ENCODE measurements around the gene NMT2. TPM values are rescaled to one million over a fixed set of nuclear protein-coding genes. Genes with fewer than 3 reads are reported as not detected.

NMT2 gene
- total RNA-seq, 1 donor, result 84.2 TPM

DNA sequence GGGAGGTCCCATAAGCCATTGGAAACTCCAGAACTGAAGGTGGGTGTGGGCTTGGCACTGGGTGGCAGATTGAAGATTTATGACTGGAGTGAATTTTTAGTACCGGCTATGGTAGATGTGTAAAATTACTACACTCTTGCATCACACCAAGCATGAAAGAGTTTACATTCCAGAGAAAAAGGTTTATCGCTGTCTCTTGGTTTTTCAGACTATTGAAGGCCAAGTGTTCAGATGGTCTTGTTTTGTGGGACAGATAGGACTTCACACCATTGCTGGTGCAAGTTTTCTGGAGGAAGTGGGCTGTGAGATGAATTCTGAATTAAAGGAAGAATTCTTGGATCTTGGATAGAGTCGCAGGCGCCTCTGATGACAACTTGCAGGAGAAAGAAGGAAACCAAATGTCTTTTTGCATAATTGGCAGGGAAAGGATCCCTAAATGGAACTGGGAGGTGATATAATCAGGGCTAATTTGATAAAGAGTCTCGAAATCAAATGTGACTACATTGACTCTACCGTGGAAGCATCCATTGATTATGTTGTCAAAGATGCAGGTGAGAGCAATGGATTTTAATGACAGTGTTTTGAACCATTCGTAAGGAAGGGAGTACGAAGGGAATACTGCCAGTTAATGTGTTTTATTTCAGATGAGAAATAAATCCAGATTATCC lies 14.2 kb upstream of the NMT2 start:
- TF ChIP-seq, protein P1, sequence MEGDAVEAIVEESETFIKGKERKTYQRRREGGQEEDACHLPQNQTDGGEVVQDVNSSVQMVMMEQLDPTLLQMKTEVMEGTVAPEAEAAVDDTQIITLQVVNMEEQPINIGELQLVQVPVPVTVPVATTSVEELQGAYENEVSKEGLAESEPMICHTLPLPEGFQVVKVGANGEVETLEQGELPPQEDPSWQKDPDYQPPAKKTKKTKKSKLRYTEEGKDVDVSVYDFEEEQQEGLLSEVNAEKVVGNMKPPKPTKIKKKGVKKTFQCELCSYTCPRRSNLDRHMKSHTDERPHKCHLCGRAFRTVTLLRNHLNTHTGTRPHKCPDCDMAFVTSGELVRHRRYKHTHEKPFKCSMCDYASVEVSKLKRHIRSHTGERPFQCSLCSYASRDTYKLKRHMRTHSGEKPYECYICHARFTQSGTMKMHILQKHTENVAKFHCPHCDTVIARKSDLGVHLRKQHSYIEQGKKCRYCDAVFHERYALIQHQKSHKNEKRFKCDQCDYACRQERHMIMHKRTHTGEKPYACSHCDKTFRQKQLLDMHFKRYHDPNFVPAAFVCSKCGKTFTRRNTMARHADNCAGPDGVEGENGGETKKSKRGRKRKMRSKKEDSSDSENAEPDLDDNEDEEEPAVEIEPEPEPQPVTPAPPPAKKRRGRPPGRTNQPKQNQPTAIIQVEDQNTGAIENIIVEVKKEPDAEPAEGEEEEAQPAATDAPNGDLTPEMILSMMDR (IDR thresholded peaks at IDR 0.05; ENCODE audit: insufficient read depth, low read depth, low read length), result no peak
- H3K4me3 ChIP-seq (ENCODE audit: low read depth, low read length), result no peak overlapping the region
- DNase-seq (ENCODE audit: low read depth), result peak; percentile 87

DNA sequence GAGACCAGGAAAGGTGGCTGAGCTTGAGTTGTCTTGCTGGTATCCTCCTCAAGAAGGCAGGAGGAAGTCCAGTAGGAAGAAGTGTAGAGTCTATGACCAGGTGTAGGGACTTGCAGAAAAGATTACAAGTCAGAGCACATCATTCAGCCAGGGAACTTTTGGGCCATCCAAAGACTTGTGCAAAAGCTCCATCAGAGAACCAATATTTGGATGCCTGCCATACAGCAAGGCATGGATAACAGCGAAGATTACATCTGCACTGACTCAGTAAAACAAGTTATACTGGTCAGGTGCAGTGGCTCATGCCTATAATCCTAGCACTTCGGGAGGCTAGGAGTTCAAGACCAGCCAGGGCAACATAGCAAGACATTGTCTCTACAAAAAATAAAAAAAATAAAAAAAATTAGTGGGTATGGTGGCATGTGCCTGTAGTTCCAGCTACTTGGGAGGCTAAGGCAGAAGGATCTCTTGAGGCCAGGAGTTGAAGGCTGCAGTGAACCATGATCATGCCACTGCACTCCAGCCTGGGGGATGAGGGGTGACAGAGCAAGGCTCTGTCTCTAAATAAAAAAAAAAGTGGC lies 13.2 kb upstream of the NMT2 start:
- TF ChIP-seq, protein P1 (IDR thresholded peaks at IDR 0.05; ENCODE audit: insufficient read depth, low read depth, low read length), result no peak
- DNase-seq (ENCODE audit: low read depth), result no peak

DNA sequence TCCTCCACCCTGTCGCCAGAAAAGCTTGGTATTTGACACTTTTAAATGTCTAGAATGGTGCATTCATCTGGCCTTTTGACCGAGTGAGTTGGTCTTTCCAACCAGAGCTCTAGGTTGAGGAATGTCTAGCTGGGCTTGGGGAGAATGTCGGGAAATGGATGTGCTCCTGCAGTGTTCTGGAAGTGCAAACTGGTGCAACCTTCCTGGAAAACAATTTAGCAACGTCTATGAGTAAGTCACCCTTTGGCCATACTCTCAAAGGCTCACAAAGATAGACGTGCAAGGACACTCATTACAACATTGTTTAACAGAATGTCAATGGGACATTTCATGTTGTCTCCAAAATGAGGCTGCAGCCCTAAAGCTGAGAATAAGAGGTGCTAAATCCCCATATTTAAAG lies 12.2 kb upstream of the NMT2 start:
- TF ChIP-seq, protein P1 (IDR thresholded peaks at IDR 0.05; ENCODE audit: insufficient read depth, low read depth, low read length), result no peak
- H3K4me3 ChIP-seq (ENCODE audit: low read depth, low read length), result no peak overlapping the region
- no peak for DNase-seq (ENCODE audit: low read depth)

More for the DNA sequence above, 13.2 kb upstream of the NMT2 start:
- no peak overlapping the region for H3K4me3 ChIP-seq (ENCODE audit: low read depth, low read length)

DNA sequence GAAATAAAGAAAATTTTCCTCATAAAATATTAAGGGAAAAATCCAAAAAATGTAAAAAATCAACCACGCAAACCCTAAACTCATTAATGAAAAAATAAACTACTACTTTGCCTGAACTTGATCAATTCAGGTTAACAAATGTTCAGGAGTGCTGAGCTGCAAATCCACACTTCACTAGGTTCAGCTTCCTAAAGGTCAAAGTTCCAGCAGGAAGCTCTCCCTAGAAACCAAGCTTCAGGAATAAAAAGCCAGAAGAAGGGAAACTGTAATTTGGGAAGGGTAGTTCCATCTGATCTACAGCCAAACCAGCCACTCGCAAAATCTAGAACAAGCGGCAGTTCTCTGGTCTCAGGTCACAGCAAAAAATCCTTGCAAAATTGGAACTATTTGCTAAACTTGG lies 7.8 kb upstream of the NMT2 start:
- TF ChIP-seq, protein P1 (IDR thresholded peaks at IDR 0.05; ENCODE audit: insufficient read depth, low read depth, low read length), result no peak
- H3K4me3 ChIP-seq (ENCODE audit: low read depth, low read length), result no peak overlapping the region
- DNase-seq (ENCODE audit: low read depth), result no peak

DNA sequence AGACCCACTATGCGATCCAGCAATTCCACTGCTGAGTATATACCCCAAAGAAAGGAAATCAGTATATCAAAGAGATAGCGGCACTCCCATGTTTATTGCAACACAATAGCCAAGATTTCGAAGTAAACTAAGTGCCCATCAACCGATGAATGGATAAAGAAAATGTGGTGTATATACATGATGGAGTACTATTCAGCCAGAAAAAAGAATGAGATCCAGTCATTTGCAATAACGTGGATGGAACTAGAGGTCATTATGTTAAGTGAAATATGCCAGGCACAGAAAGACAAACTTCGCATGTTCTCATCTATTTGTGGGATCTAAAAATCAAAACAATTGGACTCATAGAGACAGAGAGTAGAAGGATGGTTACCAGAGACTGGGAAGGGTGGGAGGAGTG lies 7.1 kb upstream of the NMT2 start:
- TF ChIP-seq, protein P1 (IDR thresholded peaks at IDR 0.05; ENCODE audit: insufficient read depth, low read depth, low read length), result no peak
- no peak for DNase-seq (ENCODE audit: low read depth)
- no peak overlapping the region for H3K4me3 ChIP-seq (ENCODE audit: low read depth, low read length)

DNA sequence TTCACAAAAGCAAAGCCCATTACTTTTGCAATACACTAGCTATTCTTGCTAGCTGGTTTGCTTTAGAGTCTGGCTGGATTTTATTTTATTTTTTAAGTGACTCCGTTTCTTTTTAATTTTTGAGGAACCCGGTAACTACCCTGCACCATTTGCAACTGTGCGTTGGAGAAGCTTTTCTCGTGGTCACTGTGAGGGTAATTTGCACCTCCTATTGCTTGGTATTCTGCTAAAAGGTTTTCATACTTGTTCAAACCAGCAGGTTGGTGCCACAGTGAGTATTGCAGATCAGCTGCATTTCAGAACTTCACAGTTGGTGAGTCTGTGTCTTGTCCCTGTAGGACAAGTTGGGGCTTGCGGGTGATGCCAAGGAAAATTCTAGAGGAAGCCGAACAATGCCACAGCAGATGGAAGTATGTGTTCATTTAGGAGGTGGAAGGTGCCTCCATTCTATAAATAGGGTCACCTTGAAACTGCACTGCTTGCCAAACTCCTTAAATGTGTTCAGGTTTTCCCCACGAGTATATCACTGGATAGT lies 3.9 kb upstream of the NMT2 start:
- DNase-seq (ENCODE audit: low read depth), result no peak
- TF ChIP-seq, protein P1 (IDR thresholded peaks at IDR 0.05; ENCODE audit: insufficient read depth, low read depth, low read length), result no peak
- no peak overlapping the region for H3K4me3 ChIP-seq (ENCODE audit: low read depth, low read length)

All from fibroblast of villous mesenchyme (primary cell).